NCI-H345 (cell line): ENCODE data around the gene JAML.

Experiments used
- DNase-seq: peaks from one replicate; lab custom pipeline; 2025; lab: John Stamatoyannopoulos, UW

Gene JAML

GRCh38 chr11:118239509-118240205 is 14.8 kb upstream of the JAML start:
- DNase-seq, result no peak

DNA sequence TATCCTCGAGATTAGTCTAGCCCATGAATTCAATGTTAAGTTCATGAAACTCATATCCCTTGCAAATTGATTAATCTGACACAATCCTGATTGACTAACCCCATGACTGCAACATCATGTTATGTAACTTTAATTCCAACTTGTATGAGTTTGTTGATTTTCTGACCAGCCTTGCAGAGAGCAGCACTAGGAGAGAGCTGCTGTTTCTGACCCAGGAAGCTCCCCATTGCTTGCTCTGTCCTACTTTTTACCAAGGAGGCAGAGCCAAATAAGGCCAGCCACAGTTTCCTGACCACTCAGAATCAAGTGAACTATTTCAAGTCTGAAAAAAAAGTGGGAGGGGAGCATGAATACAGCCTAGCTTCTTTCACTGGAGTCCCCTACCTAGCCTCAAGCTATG is 14.1 kb upstream of the JAML start:
- DNase-seq, result no peak

DNA sequence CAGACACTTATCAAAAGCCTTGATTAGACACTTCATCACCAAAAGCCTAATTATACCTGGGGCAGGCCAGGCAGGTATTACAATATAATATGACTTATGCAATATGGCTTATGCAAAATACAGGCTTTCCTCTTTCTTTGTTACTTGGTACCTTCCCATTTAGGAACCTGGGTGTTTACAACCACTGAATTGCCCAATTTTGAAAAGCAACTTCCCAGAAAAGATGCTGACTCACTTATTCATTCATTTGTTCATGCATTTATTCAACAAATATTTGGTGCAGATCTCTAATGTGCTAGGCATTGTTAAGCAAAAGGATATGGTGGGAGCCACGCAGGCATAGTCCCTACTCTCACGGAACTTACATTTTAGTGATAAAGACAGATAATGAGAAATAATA is 13.6 kb upstream of the JAML start:
- no peak for DNase-seq

DNA sequence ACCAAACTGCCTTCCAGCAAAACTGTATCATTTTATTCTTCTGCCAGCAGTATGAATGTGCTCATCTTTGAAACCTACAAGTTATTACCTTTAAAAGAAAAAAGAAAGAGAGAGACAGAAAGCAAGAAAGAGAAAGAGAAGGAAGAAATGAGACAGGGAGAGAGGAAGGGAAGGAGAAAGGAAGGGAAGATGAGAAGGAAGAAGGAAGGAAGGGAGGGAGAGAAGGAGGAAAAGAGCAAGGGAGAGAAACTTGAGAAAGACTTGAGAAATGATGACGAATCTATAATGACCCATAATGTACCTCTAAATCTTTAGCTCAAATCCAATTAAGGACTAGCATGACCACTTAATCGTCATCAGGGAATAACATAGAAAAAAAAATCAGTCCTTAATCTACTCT is 11.4 kb upstream of the JAML start:
- no peak for DNase-seq

DNA sequence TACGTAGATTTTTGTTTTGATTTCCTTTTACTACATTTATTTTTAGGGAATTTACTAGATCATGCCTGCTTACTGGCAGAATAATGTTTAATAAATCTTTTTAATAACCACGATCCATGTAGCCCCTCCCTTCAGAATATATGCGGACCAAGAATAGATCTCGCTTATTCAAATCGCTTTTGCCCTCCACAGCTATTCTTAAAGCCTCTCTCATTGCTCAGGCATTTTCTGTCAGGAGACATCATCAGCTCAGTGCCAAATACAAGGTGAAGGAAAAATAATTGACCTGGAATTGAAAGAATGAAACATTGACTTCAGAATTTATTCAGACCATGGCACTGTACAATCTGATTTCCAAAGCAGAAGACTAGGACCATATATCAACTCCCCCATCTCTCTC is 10.0 kb upstream of the JAML start:
- no peak for DNase-seq

DNA sequence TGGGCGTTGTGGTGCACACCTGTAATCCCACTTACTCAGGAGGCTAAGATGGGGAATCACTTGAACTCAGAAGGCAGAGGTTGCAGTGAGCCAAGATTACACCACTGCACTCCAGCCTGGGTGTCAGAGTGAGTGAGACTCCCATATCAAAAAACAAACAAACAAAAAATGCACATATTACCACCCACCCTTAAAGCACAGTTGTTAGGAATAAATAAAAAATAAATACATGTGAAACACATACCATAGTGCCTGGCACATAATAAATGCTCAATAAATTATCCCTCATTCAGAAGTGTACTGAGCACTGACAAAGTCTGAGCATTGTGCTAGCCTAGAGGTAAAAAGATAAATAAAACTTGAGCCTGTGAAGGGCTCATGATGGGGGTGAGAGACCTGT is 9.0 kb upstream of the JAML start:
- no peak for DNase-seq

GRCh38 chr11:118233377-118233776 is 8.6 kb upstream of the JAML start:
- DNase-seq, result no peak

GRCh38 chr11:118232659-118233058 is 7.8 kb upstream of the JAML start:
- DNase-seq, result no peak

DNA sequence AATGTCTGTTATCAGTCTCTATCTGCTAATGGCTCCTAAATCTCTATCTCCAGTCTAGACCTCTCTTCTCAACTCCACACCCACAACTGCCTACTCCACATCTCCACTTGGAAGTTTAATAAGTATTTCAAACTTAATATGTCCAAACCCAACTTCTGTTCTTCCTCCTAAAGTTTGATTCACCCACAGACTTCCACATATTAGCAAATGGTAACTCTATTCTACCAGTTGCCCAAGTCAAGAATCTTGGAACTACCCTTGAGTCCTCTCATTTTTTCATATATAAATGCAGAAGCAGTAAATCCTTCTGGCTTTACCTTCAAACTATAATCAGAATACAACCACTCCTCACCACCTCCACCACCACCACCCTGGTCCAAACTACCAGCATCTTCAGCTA is 6.7 kb upstream of the JAML start:
- no peak for DNase-seq

- no peak for DNase-seq
Measured at GRCh38 chr11:118230088-118230487, 5.3 kb upstream of the JAML start.

DNA sequence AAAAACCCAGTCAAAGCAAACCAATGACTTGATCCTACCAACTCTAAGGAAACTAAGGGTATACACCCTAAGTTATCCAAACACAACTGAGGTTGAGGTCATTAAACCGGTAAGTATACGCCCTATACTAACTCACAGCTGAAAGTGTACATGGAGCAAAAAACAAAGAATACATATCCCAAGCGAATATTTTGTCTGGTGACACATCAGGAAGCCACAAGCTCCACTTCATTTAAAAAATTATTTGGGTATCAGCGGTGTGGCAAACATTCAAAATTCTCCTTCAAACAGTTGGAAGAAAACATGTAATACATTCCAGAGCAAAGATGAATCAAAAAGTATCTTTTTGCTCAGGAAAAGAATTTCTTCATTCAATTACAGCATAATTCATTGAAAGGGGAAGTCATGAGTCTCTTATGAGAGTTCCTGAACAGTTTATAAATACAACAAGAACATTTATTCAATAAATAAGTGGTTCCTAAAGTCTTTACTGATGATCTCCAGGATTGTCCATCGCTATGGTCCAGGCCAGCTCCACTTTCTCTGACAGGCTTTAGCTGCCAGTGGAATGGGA is 4.5 kb upstream of the JAML start:
- no peak for DNase-seq

- no peak for DNase-seq
Measured at GRCh38 chr11:118227865-118228785, 3.3 kb upstream of the JAML start.

DNA sequence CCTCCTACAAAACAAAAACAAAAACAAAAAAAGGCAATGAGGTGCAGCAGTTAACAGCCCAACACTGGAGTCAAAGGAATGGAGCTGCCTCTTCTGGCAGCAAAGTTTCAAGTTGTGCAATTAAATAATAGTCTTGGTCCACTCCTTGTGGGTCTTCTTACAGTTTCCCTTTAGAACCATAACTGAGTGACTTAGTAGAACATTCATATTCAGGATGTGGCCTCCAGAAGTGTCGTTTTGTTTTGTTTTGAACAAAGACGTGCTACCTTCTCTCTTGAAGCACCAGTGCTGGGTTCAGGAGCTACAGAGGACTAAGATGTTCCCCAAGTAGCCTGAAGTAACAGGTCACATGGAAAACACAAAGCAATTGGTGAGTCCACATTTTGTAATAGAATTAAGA is 2.0 kb upstream of the JAML start:
- DNase-seq, result no peak

GRCh38 chr11:118226296-118226695 is 1.5 kb upstream of the JAML start:
- no peak for DNase-seq

DNA sequence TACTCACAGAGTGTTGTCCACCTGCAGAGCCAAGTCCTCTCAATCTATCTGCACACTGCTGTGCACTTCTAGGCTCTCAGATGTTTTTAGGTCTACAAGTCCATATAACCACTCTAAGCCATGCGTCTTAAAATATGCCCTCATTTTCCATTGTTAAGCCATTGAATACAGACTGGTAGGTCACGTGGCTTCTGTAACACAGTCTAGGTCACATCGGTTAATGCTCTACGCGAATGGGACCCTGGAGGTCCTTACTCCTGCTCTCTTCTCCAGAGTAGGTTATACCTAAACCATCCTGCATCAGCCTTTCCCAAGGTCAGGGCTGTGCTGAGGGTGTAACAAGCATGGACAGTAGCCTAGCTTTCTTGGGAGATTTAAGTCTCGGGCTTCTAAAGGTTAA is 819 bp downstream of the JAML start:
- no peak for DNase-seq

- no peak for DNase-seq
Measured at GRCh38 chr11:118223570-118223969, 1.2 kb downstream of the JAML start.

GRCh38 chr11:118222437-118222836 is 2.4 kb downstream of the JAML start:
- no peak for DNase-seq

DNA sequence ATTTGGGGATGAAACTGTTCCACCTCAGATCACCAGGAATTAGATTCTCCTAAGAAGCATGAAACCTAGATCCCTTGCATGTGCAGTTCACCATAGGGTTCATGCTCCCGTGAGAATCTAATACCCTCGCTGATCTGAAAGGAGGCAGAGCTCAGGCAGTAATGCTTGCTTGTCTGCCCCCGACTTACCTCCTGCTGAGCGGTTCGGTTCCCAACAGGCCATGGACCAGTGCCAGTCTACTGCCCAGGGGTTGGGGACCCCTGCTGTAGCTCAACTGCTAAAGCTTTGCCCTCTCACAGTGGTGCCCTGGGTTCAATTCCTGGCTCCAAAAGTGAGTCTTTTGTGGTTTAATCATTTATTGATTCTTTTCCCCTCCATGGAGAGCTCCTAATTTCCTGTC is 3.4 kb downstream of the JAML start:
- no peak for DNase-seq

DNA sequence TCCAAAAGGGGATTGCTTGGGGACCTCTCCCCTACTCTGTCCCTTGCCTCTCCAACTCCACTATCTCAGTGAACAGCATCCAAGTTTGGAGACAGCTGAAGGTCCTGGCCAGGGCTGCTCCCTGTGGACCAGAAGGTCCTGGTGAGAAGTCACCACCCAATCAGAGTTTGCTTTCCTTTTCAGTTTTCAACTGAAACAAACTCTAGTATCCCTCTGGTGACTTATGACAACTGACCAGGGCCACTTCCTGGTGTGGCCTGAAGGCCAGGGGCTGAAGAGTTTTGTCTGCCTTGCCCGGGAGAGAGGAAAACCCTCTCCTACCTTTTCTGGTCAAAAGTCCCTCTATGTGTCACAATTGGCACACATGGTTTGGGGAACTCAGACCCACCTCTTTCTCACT is 5.1 kb downstream of the JAML start:
- DNase-seq, result no peak

- DNase-seq, result no peak
Measured at GRCh38 chr11:118219244-118219643, 5.6 kb downstream of the JAML start.

DNA sequence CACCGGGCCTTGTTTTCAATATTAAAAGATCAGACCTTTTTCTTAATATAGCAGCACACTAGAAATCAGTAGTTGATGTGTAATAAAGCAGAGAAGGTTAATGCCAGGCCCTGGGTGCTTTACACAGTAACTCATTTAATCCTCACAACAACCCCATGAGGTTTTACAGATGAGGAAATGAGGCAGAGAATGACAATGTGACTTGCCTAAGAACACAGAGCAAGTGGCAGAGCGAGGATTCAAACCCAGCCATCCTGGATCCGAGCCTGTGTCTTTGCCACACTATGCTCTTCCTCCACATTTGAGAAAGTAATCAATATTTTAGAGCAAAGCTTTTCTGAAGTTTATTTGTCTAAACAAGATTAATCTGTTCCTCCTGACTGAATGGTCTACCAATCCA is 7.2 kb downstream of the JAML start:
- no peak for DNase-seq

DNA sequence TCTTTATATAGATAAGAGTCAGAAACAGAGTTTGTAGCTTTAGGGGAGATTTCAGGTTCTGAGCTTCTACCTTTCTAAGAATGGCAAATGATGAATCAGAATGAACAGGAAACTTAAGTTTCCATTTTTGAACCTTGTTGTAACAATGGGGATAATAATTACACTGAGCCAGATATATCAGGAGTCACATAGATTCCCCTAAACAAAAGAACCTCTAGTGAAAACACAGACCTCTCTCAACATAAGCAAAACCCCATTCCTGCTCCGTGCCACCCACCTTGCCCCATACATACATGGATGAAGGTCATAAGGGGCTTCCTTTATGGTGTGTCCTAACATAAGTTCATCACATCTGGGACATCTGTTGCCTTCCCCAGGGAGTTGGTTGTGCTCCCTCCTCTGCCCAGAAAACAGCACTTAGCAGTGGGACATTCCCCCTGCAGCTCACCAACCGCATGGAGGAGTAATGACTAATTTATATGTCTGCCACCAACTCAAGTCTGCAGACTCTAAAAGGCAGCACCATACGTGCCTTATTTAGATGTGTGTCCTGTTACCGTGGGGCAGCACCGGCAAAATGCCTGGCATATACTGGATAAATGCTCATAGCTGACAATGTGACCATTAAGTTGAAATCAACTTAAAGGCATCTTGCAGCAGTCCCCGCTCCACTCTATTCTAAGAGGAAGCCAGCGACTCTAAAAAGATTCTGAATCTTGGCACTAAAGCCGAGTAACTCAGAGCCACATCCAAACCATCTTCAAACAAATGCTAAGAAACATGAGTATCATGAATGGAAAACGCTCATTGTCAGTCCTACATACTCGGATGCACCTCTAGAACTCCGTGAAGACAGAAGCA is 8.0 kb downstream of the JAML start:
- no peak for DNase-seq
